Stimulated activated CD8-positive, alpha-beta memory T cell treated with anti-CD3 and anti-CD28 coated beads, Interleukin-4, amount 100 ng/mL, for 48 hours (primary cell): ENCODE data around the gene HRH3.

Source experiments
- DNase-seq: peaks from one replicate; pipeline ENCODE4 v3.0.0-alpha.2; 2020

The HRH3 gene

GRCh38 chr20:62174021-62174804 is 45.9 kb downstream of the HRH3 start:
- no peak for DNase-seq

DNA sequence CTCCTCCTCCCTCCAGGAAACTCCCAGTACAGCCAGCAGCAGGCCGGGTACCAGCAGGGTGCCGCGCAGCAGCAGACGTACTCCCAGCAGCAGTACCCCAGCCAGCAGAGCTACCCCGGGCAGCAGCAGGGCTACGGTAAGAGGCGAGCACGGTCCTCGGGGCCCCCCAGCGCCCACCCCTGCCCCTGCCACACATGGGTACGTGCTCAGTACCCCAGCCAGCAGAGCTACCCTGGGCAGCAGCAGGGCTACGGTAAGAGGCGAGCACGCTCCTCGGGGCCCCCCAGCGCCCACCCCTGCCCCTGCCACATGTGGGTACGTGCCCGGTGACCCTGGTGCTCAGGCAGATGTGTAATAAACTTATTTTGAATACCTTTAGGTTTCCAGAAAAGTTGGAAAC is 47.4 kb downstream of the HRH3 start:
- DNase-seq, result no peak

DNA sequence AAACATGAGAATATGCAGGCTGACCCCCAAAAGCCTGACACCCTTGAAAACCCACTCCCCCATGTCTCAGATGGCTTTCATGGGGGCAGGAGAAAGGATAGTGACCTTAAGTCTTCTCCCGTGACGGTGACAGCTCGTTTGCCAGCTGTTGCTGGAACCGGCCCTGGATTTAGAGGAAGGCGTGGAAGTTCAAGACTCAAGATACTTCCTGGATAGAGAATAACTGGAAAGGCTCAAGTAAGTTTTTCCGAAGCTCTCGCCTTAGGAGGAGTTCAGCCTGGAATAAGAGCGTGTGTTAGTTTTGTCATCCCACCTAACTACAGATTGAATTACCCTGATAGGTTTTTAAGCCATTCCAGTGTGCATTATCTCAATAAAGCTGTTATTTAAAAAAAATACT is 48.8 kb downstream of the HRH3 start:
- DNase-seq, result no peak

DNA sequence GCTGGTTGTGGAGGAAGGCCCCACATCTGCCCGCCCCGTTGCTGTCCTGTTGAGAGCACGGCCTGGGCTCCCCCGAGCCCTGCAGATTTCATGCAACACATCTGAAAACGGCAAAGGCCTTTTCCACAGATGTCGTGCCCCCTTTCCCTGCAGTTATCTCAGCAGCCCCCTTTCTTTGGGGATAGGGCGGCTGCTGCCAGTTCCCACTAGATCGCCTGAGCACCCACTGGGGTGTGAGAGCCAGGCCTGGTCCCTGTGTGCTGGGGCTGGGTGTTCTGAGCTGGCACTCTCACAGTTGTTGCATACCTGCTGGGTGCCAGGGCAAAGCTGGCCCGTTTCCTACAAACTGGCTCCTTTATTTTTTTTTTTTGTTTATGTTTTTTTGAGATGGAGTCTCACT is 49.5 kb downstream of the HRH3 start:
- DNase-seq, result no peak

- DNase-seq, result no peak
These were observed 51.1 kb downstream of the HRH3 start for GRCh38 chr20:62168890-62169435.

DNA sequence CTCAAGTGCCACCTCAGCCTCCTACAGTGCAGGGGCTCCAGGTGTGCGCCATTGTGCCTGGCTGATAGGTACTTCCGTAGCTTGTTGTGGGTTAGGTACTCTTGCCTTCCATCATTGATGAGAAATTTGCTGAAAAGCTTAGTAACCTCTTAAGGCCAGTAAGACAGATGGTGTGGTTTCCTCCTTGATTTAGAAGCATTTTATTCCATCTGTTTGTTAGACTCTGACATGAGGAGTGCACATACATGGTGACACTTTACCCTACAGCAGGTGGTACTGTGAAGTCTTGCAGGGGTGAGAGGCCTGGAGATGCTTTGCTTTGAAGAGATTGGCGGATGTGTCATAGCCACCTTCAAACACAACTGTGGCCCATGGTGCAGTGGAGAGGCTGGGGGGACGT is 52.0 kb downstream of the HRH3 start:
- DNase-seq, result no peak

DNA sequence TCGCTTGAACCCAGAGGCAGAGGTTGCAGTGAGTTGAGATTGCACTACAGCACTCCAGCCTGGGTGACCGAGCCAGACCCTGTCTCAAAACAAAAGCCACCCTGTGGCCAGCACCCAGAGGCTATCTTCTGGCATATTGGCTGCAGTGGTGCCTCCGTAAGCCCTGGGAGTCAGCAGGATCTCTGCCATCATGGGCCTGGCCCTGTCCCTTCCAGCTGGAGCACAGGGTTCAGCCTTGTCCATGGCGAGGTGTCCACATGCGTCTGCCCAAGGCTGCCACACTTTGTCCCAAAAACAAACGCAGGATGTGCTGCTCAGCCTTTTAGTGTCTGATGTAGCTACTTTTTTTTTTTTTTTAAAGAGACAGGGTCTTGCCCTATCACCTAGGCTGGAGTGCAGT is 52.6 kb downstream of the HRH3 start:
- DNase-seq, result no peak

- no peak for DNase-seq
These were observed 54.2 kb downstream of the HRH3 start for GRCh38 chr20:62165762-62166399.
